PC-3 (cell line): ENCODE measurements around the gene HIPK2.

Experiments used
- CTCF ChIP-seq: fragments of 300-600 bp; sonication (generic); conservative IDR thresholded peaks from 2 replicates; pipeline ENCODE4 v1.5.1; 2017; ENCODE audit warnings: antibody characterized with exemption, low read depth, mild to moderate bottlenecking, low read length
- EZH2 ChIP-seq: fragments of 300-600 bp; sonication (generic); IDR thresholded peaks from one replicate; pipeline ENCODE4 v1.6.1; 2017; ENCODE audit warnings: antibody characterized with exemption, mild to moderate bottlenecking, low read length; ENCODE audit not compliant: unreplicated experiment

- TF ChIP-seq CTCF (no peak), EZH2 (no peak)
Observed at GRCh38 chr7:139617074-139617473, 160.7 kb downstream of the HIPK2 start.
